SK-N-DZ (cell line): ENCODE measurements around the gene SCYL1.
"Not testable (repeated sequence)": the region's sequence is repeated elsewhere in the genome, so short reads cannot be mapped to it uniquely, and the experiment has no call there.

Source experiments
- DNase-seq: peaks from one replicate; pipeline ENCODE4 v3.0.0-alpha.2; 2015; ENCODE audit warnings: low spot score

The SCYL1 gene

GRCh38 chr11:65504674-65505465, 20.0 kb upstream of the SCYL1 start:
- DNase-seq, result no peak

GRCh38 chr11:65505466-65506289, 19.2 kb upstream of the SCYL1 start:
- no peak for DNase-seq

- DNase-seq, result no peak
These were observed 18.6 kb upstream of the SCYL1 start for GRCh38 chr11:65506290-65506771.

- peak; percentile 71 for DNase-seq
These were observed 17.9 kb upstream of the SCYL1 start for GRCh38 chr11:65506772-65507505.

- not testable (repeated sequence) for DNase-seq
These were observed 12.6 kb upstream of the SCYL1 start for GRCh38 chr11:65512311-65512710.

- DNase-seq, result no peak
These were observed 8.5 kb upstream of the SCYL1 start for GRCh38 chr11:65516135-65516968.

- DNase-seq, result not testable (repeated sequence)
These were observed 5.8 kb upstream of the SCYL1 start for GRCh38 chr11:65518941-65519549.

GRCh38 chr11:65521777-65522521, 2.9 kb upstream of the SCYL1 start:
- peak; percentile 68 for DNase-seq

- peak; percentile 58 for DNase-seq
These were observed 1.9 kb upstream of the SCYL1 start for GRCh38 chr11:65522718-65523630.

- not testable (repeated sequence) for DNase-seq
These were observed 1.3 kb upstream of the SCYL1 start for GRCh38 chr11:65523631-65523968.

GRCh38 chr11:65524014-65524740, 706 bp upstream of the SCYL1 start:
- peak; percentile 62 for DNase-seq

- no peak for DNase-seq
These were observed 930 bp downstream of the SCYL1 start for GRCh38 chr11:65525546-65526480.

GRCh38 chr11:65526744-65527143, 1.9 kb downstream of the SCYL1 start:
- DNase-seq, result no peak

- DNase-seq, result no peak
These were observed 4.0 kb downstream of the SCYL1 start for GRCh38 chr11:65528819-65529350.

GRCh38 chr11:65529475-65530156, 4.7 kb downstream of the SCYL1 start:
- DNase-seq, result no peak

GRCh38 chr11:65530157-65530496, 5.2 kb downstream of the SCYL1 start:
- no peak for DNase-seq
